Right lung (tissue), 10 donors: ENCODE measurements around the gene ANXA7. TPM values are rescaled to one million over a fixed set of nuclear protein-coding genes. Genes with fewer than 3 reads are reported as not detected.

ENCODE experiments used
- DNase-seq, 2 donors: peaks; one replicate each; pipeline ENCODE4 v3.0.0-alpha.2; 2013
- long read RNA-seq, 8 donors: transcript quantifications; one replicate each; lab custom pipeline, GENCODE V29; 2026
- polyA plus RNA-seq, 5 donors: library from polyadenylated mRNA; unstranded; fragments of 120-200 nt; gene quantifications; one replicate each; pipeline versions ENCODE4 v1.2.1 to v1.2.3, GENCODE V29; 2013; ENCODE audit warnings: inconsistent platforms in 1 of 5, low replicate concordance in 1 of 5; ENCODE audit not compliant: insufficient read length in 5 of 5, insufficient read depth in 1 of 5

The ANXA7 gene
- 10 to 100 TPM; 63.9 to 76.9 (median 71.0) TPM for polyA plus RNA-seq
- long read RNA-seq, donor 1, transcript ANXA7-202 (13 exons, 2,452 nt): major isoform, 32 of 32 reads
- long read RNA-seq, donor 1, partial matches to known transcripts: 0 of 32 reads
- long read RNA-seq, donor 1, other reads (novel, unspliced or antisense): 0 of 32 reads
- long read RNA-seq, donor 2, transcript ANXA7-202 (13 exons, 2,452 nt): major isoform, 12 of 28 reads
- long read RNA-seq, donor 2, partial matches to known transcripts: 16 of 28 reads
- long read RNA-seq, donor 2, other reads (novel, unspliced or antisense): 0 of 28 reads
- long read RNA-seq, donor 3, transcript ANXA7-202 (13 exons, 2,452 nt): major isoform, 19 of 25 reads
- long read RNA-seq, donor 3, partial matches to known transcripts: 6 of 25 reads
- long read RNA-seq, donor 3, other reads (novel, unspliced or antisense): 0 of 25 reads
- long read RNA-seq, donor 4, transcript ANXA7-202 (13 exons, 2,452 nt): major isoform, 6 of 32 reads
- long read RNA-seq, donor 4, partial matches to known transcripts: 26 of 32 reads
- long read RNA-seq, donor 4, other reads (novel, unspliced or antisense): 0 of 32 reads
- long read RNA-seq, donor 5, transcript ANXA7-202 (13 exons, 2,452 nt): major isoform, 22 of 41 reads
- long read RNA-seq, donor 5, partial matches to known transcripts: 19 of 41 reads
- long read RNA-seq, donor 5, other reads (novel, unspliced or antisense): 0 of 41 reads
- long read RNA-seq, donor 6, transcript ANXA7-202 (13 exons, 2,452 nt): major isoform, 30 of 71 reads
- long read RNA-seq, donor 6, partial matches to known transcripts: 41 of 71 reads
- long read RNA-seq, donor 6, other reads (novel, unspliced or antisense): 0 of 71 reads
- long read RNA-seq, donor 7, transcript ANXA7-202 (13 exons, 2,452 nt): major isoform, 27 of 50 reads
- long read RNA-seq, donor 7, partial matches to known transcripts: 23 of 50 reads
- long read RNA-seq, donor 7, other reads (novel, unspliced or antisense): 0 of 50 reads
- long read RNA-seq, donor 8, transcript ANXA7-202 (13 exons, 2,452 nt): major isoform, 5 of 5 reads
- long read RNA-seq, donor 8, partial matches to known transcripts: 0 of 5 reads
- long read RNA-seq, donor 8, other reads (novel, unspliced or antisense): 0 of 5 reads

DNA sequence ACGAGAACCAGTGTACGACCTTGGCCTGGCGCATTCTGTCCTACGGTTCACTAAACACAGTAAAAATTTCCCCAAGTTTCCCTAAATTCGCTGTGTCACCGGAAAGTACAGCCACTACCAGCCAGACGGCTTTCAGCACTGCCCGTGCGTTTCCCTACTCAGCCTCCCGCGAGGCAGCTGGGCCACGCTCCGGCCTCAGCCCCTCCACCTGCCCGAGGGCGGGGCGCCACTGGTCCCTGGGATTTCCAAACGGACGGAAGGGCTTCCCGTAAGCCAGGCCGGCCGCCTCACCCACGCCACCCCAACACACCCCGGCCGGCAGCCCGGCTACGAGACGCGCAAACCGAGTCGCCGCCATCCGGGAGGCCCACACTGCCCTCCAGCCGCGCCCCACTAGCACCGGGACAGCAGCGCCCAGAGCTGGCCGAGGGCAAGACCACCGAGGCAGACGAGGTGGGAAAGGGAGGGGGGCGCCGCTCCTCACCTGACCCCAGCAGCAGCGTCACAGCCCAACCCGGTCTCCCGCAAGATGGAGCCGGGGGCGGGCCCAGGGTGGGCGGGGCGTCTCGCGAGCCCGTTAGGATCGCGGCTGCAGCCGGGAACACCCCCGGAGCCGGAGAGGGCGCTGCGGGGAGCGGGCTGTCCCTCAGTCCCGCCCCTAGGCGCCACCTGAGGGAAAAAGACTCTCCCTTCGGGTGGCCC lies at the start of gene ANXA7:
TSS of gene ANXA7 (minus strand) at position 531 of the 702 bp plus-strand sequence. CDS start 13,202 bp downstream, outside the sequence.
- peak; percentile 87 to 90 for DNase-seq

DNA sequence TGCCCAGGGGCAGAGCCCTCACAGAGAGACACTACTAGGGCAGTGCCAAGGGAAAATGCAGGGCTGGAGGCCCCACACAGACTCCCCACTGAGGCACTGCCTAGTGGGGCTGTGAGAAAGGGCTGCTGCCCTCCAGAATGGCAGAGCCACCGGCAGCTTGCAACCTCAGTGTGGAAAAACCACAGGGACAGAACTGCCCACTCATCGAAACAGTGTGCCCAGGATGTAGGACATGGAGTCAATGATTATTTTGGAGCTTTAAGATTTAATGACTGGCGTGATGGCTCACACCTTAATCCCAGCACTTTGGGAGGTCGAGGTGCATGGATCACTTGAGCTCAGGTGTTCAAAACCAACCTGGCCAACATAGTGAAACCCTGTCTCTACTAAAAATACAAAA lies 47.0 kb upstream of the ANXA7 start:
- no peak for DNase-seq

DNA sequence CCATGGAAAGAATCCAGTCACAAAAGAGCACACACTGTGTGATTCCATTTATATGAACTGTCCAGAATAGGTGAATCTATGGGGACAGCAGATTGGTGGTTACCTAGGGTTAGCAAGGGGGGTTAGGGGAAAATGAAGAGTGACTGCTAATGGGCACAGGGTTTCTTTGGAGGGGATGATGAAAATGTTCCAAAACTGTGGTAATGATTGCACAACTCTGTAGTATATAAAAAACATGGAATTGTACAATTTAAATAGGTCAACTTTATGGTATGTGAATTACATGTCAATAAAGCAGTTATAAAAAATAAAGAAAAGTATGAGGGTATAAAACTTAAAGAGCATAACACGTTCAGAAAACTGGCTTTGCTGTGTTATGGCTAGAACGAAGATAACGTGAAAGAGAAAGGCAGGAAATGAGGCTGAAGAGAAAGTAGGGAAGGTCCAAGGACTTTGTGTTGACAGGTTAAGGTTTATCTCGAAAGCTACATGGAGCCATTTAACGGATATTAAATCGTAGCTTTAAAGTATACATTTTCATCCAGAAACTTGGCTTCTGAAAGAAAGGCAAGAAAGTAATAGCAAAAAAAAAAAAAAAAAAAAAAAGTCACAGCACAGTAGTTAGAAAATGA lies 45.9 kb upstream of the ANXA7 start:
- no peak for DNase-seq

DNA sequence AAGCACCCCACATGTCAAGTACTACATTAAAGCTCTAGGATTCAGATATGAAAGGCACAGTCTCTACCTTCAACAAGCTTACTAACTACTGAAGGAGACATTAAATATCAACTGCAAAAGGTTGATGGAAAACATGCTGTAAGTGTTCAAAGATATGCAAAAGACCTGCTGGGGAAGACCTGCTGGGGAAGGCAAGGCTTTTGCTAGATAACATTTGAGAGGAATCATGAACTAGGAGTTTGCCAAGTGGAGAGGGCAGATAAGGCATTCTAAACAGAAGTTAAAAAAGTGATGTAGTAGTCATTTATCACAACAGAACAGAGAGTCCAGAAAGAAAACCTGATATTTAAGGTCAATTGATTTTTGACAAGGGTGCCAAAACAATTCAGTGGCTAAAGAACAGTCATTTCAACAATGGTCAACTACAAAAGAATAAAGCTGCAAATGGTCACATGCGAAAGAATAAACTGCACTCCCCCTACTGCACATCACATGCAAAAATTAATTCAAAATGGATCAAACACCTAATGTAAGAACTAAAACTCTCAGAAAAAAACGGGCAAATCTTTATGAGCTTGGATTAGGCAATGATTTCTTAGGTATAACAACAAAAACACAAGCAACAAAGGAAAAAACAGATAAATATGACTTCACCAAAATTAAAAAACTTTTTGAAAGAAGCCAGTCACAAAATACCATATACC lies 42.5 kb upstream of the ANXA7 start:
- no peak for DNase-seq

DNA sequence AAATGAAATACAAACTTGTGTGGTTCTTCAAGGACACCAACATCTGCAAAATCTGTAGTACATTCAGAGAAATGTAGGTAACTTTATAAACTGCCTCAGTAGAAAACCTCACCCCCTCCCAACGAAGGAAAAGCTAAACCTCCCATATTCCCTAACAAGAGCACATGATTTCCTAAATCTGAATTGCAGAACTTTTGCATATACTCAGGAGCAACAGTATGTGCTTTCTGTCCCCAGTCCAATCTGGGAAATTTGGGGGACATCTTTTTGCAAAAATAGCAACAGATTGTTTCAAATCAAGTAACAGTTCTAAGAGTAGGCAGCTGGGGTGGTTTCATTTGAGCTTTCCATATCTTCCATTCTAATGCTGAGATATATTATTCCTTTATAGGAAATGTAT lies 35.3 kb upstream of the ANXA7 start:
- DNase-seq: no peak

DNA sequence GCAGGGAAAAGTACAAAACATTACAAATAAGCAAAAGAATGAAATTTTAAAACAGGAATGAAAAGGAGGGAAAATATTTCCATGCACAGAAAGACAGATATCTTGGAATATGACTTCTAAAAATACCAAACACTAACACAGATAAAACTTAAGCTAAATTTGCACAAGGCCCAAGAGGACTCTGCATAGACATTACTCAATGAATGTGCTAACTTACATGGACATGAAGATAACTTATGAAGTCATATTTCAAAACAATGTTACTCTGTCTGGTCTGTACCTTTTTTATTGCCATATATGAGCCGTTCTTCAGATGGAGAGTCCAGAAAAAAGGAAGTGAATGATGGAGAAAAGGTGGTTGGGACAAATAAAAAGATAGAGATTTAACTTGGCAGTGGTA lies 34.5 kb upstream of the ANXA7 start:
- no peak for DNase-seq

DNA sequence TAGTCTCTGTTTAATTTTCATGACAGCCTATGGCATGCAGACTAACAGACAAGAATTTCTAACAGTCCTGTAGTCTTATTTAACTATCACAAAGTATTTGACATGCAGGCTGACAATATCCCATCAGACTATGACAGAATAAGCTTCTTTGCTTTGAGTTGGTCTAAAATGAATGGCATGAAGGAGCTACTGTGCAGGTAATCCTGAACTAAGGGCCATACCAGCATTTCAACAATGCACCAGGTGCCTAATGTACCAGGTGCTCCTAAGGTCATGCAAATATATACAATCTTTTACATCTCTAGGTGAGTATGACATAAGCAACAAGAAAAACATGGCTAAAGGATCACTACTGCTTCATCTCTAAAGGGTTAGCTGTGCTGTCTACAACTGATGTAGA lies 33.1 kb upstream of the ANXA7 start:
- DNase-seq: no peak

DNA sequence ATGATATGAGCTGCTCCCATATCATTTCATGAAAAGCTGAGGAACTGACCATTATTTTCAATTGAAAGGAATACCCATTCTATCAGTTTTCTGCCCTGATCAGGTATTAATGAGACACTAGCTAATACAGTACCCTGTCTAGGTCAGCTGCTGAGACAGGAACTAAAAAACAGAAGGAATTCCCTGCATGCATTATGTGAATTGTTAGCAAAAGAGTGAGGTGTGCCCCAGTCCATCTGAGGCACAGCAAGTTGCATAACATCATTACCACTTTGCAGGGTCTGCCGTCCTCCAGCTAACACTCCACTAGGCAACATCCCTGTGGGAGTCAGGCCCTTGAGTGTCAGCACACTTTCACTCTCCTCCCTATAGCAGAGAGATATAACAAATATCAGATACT lies 30.6 kb upstream of the ANXA7 start:
- no peak for DNase-seq

DNA sequence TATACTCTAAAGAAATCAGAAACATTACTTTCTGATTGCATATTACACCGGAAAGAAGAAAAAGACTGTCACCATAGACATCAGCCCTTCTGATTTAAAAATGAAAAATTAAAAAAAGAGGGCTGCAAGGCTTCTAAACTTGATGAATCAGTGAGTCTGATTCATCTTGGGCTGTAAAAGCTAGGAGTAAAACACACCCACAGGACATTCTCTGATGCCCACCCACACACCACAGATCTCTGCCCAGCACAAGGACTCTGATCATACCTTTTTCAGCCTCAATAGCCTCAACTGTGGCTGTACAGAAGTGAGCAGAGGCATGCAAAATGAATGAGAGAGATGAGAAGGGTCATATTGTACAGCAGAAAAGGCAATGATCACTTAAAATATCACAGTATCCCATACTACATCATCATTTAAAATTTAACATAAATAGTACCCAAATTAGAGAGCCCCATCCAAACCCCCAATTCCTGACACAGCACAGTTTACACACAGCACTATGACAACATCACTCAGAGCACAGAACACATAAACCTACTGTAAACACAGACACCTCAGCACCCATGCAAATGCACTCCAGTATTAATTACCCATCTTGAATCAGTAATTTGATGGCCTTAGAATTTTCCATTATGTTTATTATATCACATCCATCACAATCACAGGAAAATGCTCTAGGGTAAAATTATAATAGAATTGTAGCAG lies 25.9 kb upstream of the ANXA7 start:
- no peak for DNase-seq

DNA sequence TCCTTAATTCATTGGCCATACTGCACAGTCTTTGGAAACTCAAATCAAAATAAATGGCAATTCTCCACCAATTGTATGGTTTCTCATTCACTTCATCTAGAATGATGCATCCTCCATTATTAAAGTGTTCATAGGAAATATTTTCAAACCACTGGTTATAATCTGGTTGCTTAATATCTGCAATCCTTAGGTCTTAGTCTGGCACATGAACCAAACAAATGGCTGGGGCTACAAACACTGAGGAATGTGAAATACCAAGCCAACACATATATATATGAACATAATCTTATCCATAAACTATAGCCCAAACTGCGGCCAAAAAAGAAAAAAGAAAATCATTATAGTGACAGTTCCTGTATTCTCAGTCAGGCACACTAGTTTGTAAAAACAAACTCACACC lies 25.2 kb upstream of the ANXA7 start:
- no peak for DNase-seq

DNA sequence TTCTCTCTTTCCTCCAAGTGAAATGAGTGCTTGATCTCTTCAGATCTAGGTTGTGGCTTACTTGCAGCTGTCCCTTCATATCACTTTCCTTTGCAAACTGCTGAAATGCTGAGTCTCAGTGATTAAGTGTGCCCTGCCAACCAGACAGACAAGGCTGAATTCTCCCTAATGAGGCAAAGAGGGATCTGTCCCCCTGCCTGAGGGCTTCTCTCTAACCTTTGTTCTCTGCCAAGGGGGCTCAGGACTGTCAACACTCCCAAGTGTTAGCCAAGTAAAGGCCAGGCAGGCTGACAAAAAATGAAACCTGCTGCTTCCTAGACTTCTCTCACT lies 19.6 kb upstream of the ANXA7 start, which contains the start of gene MSS51:
TSS of gene MSS51 (minus strand) at position 24 of the 330 bp plus-strand sequence. CDS start 5,277 bp downstream, outside the sequence.
- no peak for DNase-seq

DNA sequence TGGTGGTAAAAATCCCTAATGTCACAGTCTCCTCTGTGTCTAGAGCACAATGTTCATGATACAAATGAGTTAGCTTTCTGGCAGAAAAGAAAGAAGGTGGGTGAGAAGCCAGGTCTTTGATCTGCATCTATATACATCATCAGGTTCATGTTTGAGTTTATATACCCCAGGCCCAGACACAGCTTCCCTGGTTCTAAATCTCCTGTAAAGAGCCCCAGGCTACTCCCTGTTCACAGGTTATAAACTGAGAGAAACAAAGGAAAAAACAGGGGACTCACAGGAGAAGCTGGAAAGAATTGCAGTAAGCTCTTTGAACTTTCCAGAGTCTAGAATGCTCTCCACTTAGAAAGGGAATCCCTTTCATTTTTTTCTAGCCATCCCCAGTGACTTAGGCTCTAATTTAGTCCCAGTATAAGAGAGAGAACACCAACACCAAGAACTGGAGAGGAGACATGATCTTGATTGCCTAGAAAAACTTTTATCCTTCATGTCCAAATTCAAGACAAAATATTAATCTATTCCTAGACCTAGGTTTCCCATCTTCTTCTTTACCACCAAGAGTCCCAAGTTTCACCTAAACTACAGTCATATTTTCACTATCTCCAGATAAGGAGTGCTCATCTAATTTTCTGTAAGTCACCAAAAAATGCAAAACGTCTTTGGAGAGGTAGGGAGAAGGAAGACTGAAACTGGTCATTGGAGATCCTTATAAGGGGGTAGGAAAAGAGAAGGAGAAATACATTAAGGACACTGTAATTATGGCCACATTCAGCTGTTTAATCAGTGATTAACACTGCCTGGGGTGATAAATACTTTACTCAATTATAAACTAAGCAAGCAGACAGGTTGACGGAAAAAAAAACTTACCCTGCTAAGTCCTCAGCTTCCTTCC lies 19.0 kb upstream of the ANXA7 start:
- no peak for DNase-seq

DNA sequence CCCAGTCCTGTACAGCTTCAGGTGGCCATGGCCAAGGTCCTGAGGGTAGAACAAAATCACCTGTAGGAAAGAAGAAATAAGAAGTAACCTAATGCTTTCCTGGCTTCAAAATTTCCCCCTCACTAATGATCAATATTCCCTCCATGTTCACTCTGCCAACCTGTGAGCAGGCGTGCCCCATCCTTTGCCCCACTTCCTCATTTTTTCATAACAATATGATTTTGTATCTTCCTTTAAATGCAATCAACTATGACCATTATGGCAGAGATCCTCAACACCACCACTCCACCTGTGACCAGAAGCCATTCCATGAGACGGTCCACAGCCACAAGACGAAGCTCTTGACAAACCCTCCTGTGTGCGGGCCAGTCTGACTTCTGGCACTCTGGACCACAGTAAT lies 12.5 kb upstream of the ANXA7 start:
- no peak for DNase-seq

DNA sequence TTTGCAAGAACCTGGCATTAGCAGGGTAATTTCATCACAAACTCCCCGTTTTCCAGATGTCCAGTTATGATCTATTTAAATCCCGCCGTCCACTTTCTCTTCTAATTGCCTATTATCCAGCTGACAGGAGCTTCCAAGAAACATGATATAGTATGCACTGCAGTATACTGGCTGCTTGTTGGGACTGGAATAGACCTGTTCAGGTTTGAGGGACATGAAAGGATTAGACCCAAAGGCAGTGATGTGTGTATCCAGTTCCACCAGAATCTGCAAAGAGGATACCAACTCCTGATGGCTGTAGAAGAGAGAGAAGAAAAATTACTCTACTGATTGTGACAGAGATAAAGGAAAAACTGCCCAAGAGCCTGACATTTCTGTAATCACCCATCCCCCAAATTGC lies 10.6 kb upstream of the ANXA7 start:
- DNase-seq: no peak

DNA sequence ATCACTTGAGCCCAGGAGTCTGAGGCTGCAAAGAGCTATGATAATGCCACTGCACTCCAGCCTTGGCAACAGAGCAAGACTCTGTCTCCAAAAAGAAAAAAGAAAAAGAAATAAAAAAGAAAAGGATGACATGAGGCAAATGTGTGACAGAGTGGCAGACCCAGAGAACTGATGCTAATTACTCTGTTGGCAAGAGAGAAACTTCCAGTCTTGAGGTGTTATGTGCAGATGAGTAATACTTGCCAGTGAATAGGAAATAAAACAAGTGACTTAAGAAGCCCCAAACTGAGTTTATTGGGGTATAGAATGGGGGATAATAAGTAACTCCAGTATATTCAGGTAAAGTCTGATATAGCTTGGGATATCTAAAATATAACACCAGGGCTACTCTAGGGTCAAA lies 9.5 kb upstream of the ANXA7 start:
- no peak for DNase-seq

DNA sequence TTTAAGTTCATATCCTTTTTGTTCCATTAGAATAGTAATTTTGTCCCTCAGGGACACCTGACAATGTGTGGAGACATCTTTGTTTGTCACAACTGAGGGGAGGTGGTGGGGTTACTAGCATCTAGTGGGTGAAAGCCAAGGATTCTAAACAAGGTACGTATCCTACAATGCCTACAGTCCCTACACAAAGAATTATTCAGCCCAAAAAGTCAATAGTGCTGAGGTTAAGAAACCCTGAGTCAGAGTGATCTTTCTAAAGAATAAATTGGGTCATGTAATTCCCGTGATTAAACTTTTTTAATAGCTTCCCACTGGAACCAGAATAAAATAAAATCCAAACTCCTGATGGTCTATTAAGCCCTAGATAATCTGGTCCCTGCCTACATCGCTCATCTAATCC lies 2.7 kb upstream of the ANXA7 start:
- DNase-seq: no peak

DNA sequence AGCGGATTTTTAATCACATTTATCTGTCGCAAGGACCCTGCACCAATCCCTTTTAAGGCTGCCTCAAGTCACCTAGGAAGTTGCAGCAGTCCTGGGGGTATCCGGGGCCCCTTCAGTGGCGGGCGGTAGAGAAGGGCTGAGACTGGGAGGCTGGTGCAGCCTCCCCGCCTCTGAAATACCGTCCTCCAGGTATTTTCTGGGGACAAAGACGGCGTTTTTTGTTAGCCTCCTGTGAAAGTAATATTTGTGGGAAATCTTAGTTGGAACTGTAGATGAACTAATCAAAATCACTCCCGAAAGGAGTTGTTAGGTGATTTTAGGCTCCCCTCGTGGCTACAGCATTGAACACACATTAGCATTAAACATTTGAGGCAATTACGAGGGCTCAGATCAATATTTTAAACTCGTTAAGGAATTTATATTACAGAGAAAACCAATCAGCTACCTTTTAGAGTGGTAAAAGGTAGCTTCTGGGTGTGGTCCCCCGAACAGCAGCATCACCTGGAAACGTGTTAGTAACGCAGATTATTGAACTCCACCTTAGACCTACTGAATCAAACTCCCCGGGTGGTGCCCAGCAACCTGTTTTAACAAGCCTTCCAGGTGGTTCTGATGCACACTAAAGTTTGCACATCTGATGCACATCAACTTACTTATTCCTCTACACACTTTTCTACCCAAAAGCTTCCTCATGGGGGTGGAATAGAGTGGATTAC lies 530 bp upstream of the ANXA7 start:
- DNase-seq: peak in 1 of 2 donors; percentile 3

DNA sequence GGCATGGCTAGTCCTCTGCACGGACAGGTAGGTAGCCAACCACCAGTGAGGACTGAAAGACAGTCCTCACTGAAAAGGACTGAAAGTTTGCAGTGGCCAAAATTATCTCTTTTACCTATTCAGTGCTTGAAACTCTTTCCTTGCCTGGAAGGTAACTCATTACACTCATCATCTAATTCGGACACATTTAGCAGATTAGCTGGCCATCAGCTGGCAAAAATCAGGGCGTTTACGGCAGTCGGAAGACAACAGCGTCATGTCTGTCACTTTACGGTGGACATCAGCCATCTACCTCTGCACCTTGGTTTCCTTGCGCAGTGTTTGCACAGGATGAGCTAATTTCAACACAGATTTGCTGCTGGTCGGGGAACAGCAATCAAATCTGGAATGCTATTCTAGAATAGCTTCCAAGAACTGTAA lies 740 bp downstream of the ANXA7 start:
- DNase-seq: peak in 1 of 2 donors; percentile 38
